K562 (cell line): ENCODE results near the gene VENTX. TPM values are rescaled to one million over a fixed set of nuclear protein-coding genes. Genes with fewer than 3 reads are reported as not detected.
A peak's percentile ranks its signal among the peaks of the same experiment; 100 is the strongest.

Experiments
- ATAC-seq: fragments of 200-7000 bp; cut with Tn5 transposase; 3 replicates; pipeline ENCODE4 v1.9.1; 2020; ENCODE audit warnings: moderate library complexity
- BruUV-seq: library from RNA; stranded (reverse); fragments of 400-500 nt; replicated peaks from 2 replicates; lab custom pipeline; 2021; lab: Mats Ljungman, UMichigan
- CTCF ChIA-PET: fragments of 300-600 bp; formaldehyde crosslinking; extraction: SDS; loops from one replicate; lab custom pipeline; 2021; ENCODE audit warnings: low intra/inter-chr PET ratio; lab: Yijun Ruan, JAX
- POLR2A ChIA-PET: fragments of 300-600, 350-650 bp; sonication (Branson Sonifier 250); formaldehyde crosslinking; extraction: SDS; loops from one replicate; lab custom pipeline; 2021; ENCODE audit warnings: antibody characterized with exemption, inconsistent platforms; lab: Yijun Ruan, JAX
- DNase-seq, 4 experiments: peaks; one replicate each; pipeline versions ENCODE4 v3.0.0 to v3.0.0-alpha.2; 2011 to 2018; ENCODE audit warnings: low spot score in 3 of 4, mixed read lengths in 3 of 4; ENCODE audit errors: extremely low read depth in 1 of 4
- FAIRE-seq: peaks from 2 replicates; lab custom pipeline; 2011; peaks lifted over from hg19 to GRCh38; lab: Jason Lieb, UNC
- H2AFZ ChIP-seq: 2 replicates; pipeline ENCODE4 v1.6.0; 2011; ENCODE audit warnings: low read depth, low read length, control low read depth, inconsistent platforms
- H3K27ac ChIP-seq: fragments of 200-600 bp; 3 replicates; pipeline ENCODE4 v1.8.0; 2011; ENCODE audit warnings: low read depth, mild to moderate bottlenecking, control low read depth, inconsistent platforms, low read length, moderate library complexity, mixed read lengths; ENCODE audit errors: extremely low read depth
- H3K27me3 ChIP-seq, 2 experiments: fragments of 300-600 bp in 1 of 2; 2 replicates in 1 of 2; 3 replicates in 1 of 2; pipeline versions ENCODE4 v1.6.0 to v1.8.0; 2011; ENCODE audit warnings: inconsistent platforms in 2 of 2, low read length in 2 of 2, mild to moderate bottlenecking in 1 of 2, mixed read lengths in 1 of 2, moderate library complexity in 1 of 2; ENCODE audit not compliant: control insufficient read depth in 2 of 2, insufficient read depth in 2 of 2
- H3K36me3 ChIP-seq: fragments of 300-600 bp; 3 replicates; pipeline ENCODE4 v1.8.0; 2011; ENCODE audit warnings: mild to moderate bottlenecking, low read length, inconsistent platforms; ENCODE audit not compliant: control insufficient read depth, insufficient read depth
- H3K4me1 ChIP-seq, 2 experiments: fragments of 200-600 bp in 1 of 2; replicated peaks in 1 of 2; 2 replicates in 1 of 2; 3 replicates in 1 of 2; pipeline versions ENCODE4 v1.5.1 to v1.8.0; 2011; ENCODE audit warnings: inconsistent platforms in 2 of 2, low read length in 2 of 2, mild to moderate bottlenecking in 1 of 2, mixed read lengths in 1 of 2, moderate library complexity in 1 of 2; ENCODE audit not compliant: control insufficient read depth in 2 of 2, insufficient read depth in 2 of 2
- H3K4me2 ChIP-seq: 2 replicates; pipeline ENCODE4 v1.6.1; 2011; ENCODE audit warnings: low read length, control low read depth, inconsistent platforms, mixed read lengths; ENCODE audit not compliant: insufficient read depth
- H3K4me3 ChIP-seq: fragments of 200-600 bp; sonication (generic), shearing (Covaris generic); 2 replicates; pipeline ENCODE4 v1.5.1; 2016; ENCODE audit warnings: control low read depth, inconsistent platforms
- H3K79me2 ChIP-seq: fragments of 200-600 bp; 3 replicates; pipeline ENCODE4 v1.8.0; 2011; ENCODE audit warnings: low read length, inconsistent platforms; ENCODE audit not compliant: control insufficient read depth, insufficient read depth
- H3K9ac ChIP-seq, 2 experiments: 2 replicates each; pipeline versions ENCODE4 v1.6.0 to v1.6.1; 2011; ENCODE audit warnings: low read depth in 2 of 2, low read length in 2 of 2, control low read depth in 1 of 2, inconsistent platforms in 1 of 2, mild to moderate bottlenecking in 1 of 2, mixed read lengths in 1 of 2; ENCODE audit not compliant: insufficient read depth in 1 of 2
- H3K9me1 ChIP-seq: one replicate; pipeline ENCODE4 v1.6.0; 2011; ENCODE audit warnings: inconsistent platforms, mild to moderate bottlenecking, low read length, moderate library complexity; ENCODE audit not compliant: control insufficient read depth, insufficient read depth
- H3K9me3 ChIP-seq: replicated peaks from 2 replicates; pipeline ENCODE4 v1.5.1; 2011; ENCODE audit warnings: low read depth, low read length, inconsistent platforms; ENCODE audit not compliant: control insufficient read depth, insufficient read depth
- H4K20me1 ChIP-seq: replicated peaks from 2 replicates; pipeline ENCODE4 v1.6.1; 2011; ENCODE audit warnings: low read length, inconsistent platforms, mixed read lengths; ENCODE audit not compliant: control insufficient read depth, insufficient read depth
- MCM7 ChIP-seq, 2 experiments: fragments of 450-650 bp; IDR thresholded peaks; 2 replicates each; pipeline ENCODE4 v1.6.1; 2016 to 2018
- WGBS: fragments of 100-300 bp; shearing (Covaris generic); methylation state at CpG from one replicate; pipeline ENCODE4 v1.1.6; 2016; ENCODE audit warnings: low coverage, mixed read lengths; ENCODE audit not compliant: insufficient coverage; ENCODE audit errors: missing lambda C conversion rate; 5-methylcytosine and 5-hydroxymethylcytosine counted together
- in situ Hi-C: fragments of 300-500 bp; cut with MboI; formaldehyde crosslinking; loops from 4 replicates; pipeline ENCODE4 v1.15.0; 2018; ENCODE audit warnings: inconsistent platforms, mixed read lengths
- intact Hi-C: fragments of 100-400 bp; cut with micrococcal nuclease; formaldehyde crosslinking; loops from 2 replicates; pipeline ENCODE4 v1.14.2; 2022
- polyA plus RNA-seq, 8 experiments: library from polyadenylated mRNA; depleted of rRNA in 4 of 8; stranded (reverse) in 5 of 8; unstranded in 3 of 8; fragments of >200 nt; fragmentation: Nextera tagmentation in 2 of 8; fragmentation: Illumina TruSeq in 1 of 8; extraction: Ambion mirVana in 2 of 8; extraction: Trizol in 1 of 8; gene quantifications; 2 replicates each; pipeline versions ENCODE4 v1.2.1 to v1.2.3, GENCODE V29; 2011 to 2014; ENCODE audit warnings: inconsistent platforms in 1 of 8, missing spikeins in 1 of 8
- total RNA-seq, 7 experiments: library from RNA; depleted of rRNA in 6 of 7; stranded (reverse); fragments of >200 nt in 6 of 7; fragmentation: Illumina TruSeq in 2 of 7; extraction: Trizol in 2 of 7; gene quantifications; 2 replicates each; pipeline versions ENCODE4 v1.2.1 to v1.2.3, GENCODE V29; 2011 to 2021; ENCODE audit warnings: low replicate concordance in 1 of 7
- TF ChIP-seq, protein P1 (sequence below): sonication (generic); formaldehyde crosslinking; IDR thresholded peaks from 2 replicates; pipeline ENCODE4 v1.8.1; 2023; ENCODE audit warnings: mild to moderate bottlenecking, missing genetic modification reagents
- TF ChIP-seq, protein P2 (sequence below): fragments of 450-650 bp; formaldehyde crosslinking; IDR thresholded peaks from 2 replicates; pipeline ENCODE4 v1.4.0; 2020; ENCODE audit warnings: mild to moderate bottlenecking, mixed read lengths

Gene VENTX
- total and polyA plus RNA-seq, 9 of the 15 experiments (the other 6 are each of a cell fraction or from before 2014, with no cell fraction given), result 0.07 to 0.70 (median 0.20) TPM; not detected in 1

DNA sequence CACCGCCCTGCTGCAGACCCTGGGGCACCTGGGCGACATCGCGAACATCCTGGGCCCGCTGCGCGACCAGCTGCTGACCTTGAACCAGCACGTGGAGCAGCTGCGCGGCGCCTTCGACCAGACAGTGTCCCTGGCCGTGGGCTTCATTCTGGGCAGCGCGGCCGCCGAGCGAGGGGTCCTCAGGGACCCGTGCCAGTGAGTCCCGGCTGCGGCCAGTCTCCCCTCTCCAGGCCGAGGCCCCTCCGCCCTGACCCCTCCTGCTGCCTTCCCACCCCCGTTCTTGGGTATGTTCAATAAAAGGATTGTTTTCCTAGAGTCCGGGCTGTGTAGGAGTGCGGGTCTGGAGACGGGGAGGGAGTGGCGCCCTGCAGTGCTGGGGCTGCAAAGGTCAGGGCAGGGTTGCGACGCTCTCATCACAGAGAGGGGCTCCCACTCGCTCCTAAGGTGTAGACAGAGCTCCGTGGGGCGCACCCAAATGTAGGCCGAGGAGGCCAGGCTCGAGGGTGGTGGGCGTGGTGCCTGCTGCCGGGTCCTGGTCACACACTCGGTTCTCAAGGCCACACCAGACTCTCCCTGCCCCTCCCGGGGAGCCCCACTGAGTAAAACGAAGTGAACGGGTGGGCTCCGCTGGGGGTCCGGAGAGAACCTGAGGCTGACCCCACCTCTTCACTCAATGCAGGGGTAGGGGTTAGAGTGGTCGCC is 6.3 kb upstream of the VENTX start:
- no peak for FAIRE-seq
- TF ChIP-seq, protein P1, sequence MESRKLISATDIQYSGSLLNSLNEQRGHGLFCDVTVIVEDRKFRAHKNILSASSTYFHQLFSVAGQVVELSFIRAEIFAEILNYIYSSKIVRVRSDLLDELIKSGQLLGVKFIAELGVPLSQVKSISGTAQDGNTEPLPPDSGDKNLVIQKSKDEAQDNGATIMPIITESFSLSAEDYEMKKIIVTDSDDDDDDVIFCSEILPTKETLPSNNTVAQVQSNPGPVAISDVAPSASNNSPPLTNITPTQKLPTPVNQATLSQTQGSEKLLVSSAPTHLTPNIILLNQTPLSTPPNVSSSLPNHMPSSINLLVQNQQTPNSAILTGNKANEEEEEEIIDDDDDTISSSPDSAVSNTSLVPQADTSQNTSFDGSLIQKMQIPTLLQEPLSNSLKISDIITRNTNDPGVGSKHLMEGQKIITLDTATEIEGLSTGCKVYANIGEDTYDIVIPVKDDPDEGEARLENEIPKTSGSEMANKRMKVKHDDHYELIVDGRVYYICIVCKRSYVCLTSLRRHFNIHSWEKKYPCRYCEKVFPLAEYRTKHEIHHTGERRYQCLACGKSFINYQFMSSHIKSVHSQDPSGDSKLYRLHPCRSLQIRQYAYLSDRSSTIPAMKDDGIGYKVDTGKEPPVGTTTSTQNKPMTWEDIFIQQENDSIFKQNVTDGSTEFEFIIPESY, result 0 out of 2 replicates have a peak, but pooled peaks have one; percentile 12
- TF ChIP-seq MCM7 (IDR thresholded peaks at IDR 0.05), result no peak
- TF ChIP-seq, protein P2, sequence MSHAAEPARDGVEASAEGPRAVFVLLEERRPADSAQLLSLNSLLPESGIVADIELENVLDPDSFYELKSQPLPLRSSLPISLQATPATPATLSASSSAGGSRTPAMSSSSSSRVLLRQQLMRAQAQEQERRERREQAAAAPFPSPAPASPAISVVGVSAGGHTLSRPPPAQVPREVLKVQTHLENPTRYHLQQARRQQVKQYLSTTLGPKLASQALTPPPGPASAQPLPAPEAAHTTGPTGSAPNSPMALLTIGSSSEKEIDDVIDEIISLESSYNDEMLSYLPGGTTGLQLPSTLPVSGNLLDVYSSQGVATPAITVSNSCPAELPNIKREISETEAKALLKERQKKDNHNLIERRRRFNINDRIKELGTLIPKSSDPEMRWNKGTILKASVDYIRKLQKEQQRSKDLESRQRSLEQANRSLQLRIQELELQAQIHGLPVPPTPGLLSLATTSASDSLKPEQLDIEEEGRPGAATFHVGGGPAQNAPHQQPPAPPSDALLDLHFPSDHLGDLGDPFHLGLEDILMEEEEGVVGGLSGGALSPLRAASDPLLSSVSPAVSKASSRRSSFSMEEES, result no peak
- WGBS, result 72% methylated on average over 14 of the region's 44 CpGs
- Histone ChIP-seq H3K9ac (no peak overlapping the region), H3K79me2 (no peaks in the 10 kb centered on the region), H2AFZ (no peak overlapping the region), H3K4me3 (no peak overlapping the region), H3K4me2 (no peak overlapping the region), H4K20me1 (no peaks in the 10 kb centered on the region), H3K9me3 (no peaks in the 10 kb centered on the region), H3K4me1 (peaks cover 0 to 41% of the 10 kb centered on the region in 2 experiments; a peak in 2 of 5 replicates), H3K27ac (no peak overlapping the region), H3K27me3 (no peaks in the 10 kb centered on the region), H3K36me3 (no peaks in the 10 kb centered on the region), H3K9me1 (no peaks in the 10 kb centered on the region)
- intact Hi-C loops (no loop called here), in situ Hi-C loops (no loop called here)
- ChIA-PET POLR2A (no interaction called here), CTCF (no interaction called here)
- BruUV-seq, result no TSS peak
- ATAC-seq, result no peak
- DNase-seq, result no peak
